ENCODE data around the gene MRM1.

GRCh38 chr17:36602030-36602748 lies 806 bp downstream of the MRM1 start:
- TF ChIP-seq GATA2 (IDR thresholded peaks at IDR 0.05; ENCODE audit: low read depth, low read length) (no peak), GATA3 (IDR thresholded peaks at IDR 0.05; ENCODE audit: low read depth, low read length) (no peak)

Measured in SH-SY5Y (cell line).